ENCODE measurements around the gene SLC9A9. TPM values are rescaled to one million over a fixed set of nuclear protein-coding genes. Genes with fewer than 3 reads are reported as not detected.

The SLC9A9 gene
- total RNA-seq, 4 donors from 2014 or later, result 1.7 to 8.2 (median 3.6) TPM

- Histone ChIP-seq H3K4me3 (no peak overlapping the region), H3K27ac (no peak overlapping the region), H3K9me3 (no peaks in the 10 kb centered on the region), H3K4me1 (no peaks in the 10 kb centered on the region), H3K27me3 (no peaks in the 10 kb centered on the region), H3K36me3 (no peaks in the 10 kb centered on the region)
- intact Hi-C loops (cut with DNase I; ENCODE audit: low total_unique reads), result no loop called here
- TF ChIP-seq CTCF (IDR thresholded peaks at IDR 0.05 in 4 of 5, conservative IDR thresholded peaks at IDR 0.05 in 1 of 5), result no peak
- TF ChIP-seq POLR2A (IDR thresholded peaks at IDR 0.05), result no peak
- ATAC-seq (no peak), DNase-seq (no peak)
- in situ Hi-C loops (cut with MboI; ENCODE audit: low sequenced_read_pairs in 4 of 4), result no loop called here
Measured at GRCh38 chr3:143348486-143349327, 499.6 kb downstream of the SLC9A9 start.

GRCh38 chr3:143344516-143345165, 503.6 kb downstream of the SLC9A9 start:
- no peak overlapping the region for H3K27ac ChIP-seq
- no peaks in the 10 kb centered on the region for H3K36me3 ChIP-seq
- TF ChIP-seq POLR2A (IDR thresholded peaks at IDR 0.05), result no peak
- no peak for TF ChIP-seq CTCF (IDR thresholded peaks at IDR 0.05 in 4 of 5, conservative IDR thresholded peaks at IDR 0.05 in 1 of 5)
- H3K9me3 ChIP-seq, result no peaks in the 10 kb centered on the region
- intact Hi-C loops (cut with DNase I; ENCODE audit: low total_unique reads) (no loop called here), in situ Hi-C loops (cut with MboI; ENCODE audit: low sequenced_read_pairs in 4 of 4) (no loop called here)
- ATAC-seq (no peak), DNase-seq (no peak)
- H3K27me3 ChIP-seq, result no peaks in the 10 kb centered on the region
- no peaks in the 10 kb centered on the region for H3K4me1 ChIP-seq
- no peak overlapping the region for H3K4me3 ChIP-seq

GRCh38 chr3:143343944-143344343, 504.3 kb downstream of the SLC9A9 start:
- TF ChIP-seq CTCF (IDR thresholded peaks at IDR 0.05 in 4 of 5, conservative IDR thresholded peaks at IDR 0.05 in 1 of 5) (no peak), POLR2A (IDR thresholded peaks at IDR 0.05) (no peak)
- Histone ChIP-seq H3K9me3 (no peaks in the 10 kb centered on the region), H3K27ac (no peak overlapping the region), H3K27me3 (no peaks in the 10 kb centered on the region), H3K36me3 (no peaks in the 10 kb centered on the region), H3K4me3 (no peak overlapping the region), H3K4me1 (no peaks in the 10 kb centered on the region)
- in situ Hi-C loops (cut with MboI; ENCODE audit: low sequenced_read_pairs in 4 of 4), result no loop called here
- ATAC-seq (no peak), DNase-seq (no peak)
- intact Hi-C loops (cut with DNase I; ENCODE audit: low total_unique reads), result no loop called here

- in situ Hi-C loops (cut with MboI; ENCODE audit: low sequenced_read_pairs in 4 of 4) (no loop called here), intact Hi-C loops (cut with DNase I; ENCODE audit: low total_unique reads) (no loop called here)
- ATAC-seq, result no peak
- Histone ChIP-seq H3K4me1 (no peaks in the 10 kb centered on the region), H3K36me3 (no peaks in the 10 kb centered on the region), H3K27ac (no peak overlapping the region), H3K4me3 (no peak overlapping the region), H3K9me3 (no peaks in the 10 kb centered on the region), H3K27me3 (no peaks in the 10 kb centered on the region)
- DNase-seq, result no peak
- TF ChIP-seq CTCF (IDR thresholded peaks at IDR 0.05 in 4 of 5, conservative IDR thresholded peaks at IDR 0.05 in 1 of 5) (no peak), POLR2A (IDR thresholded peaks at IDR 0.05) (no peak)
Measured at GRCh38 chr3:143343031-143343430, 505.2 kb downstream of the SLC9A9 start.
